Uterus (tissue), 2 donors: ENCODE results near the gene RNF14.

ENCODE experiments used
- POLR2A ChIP-seq, 2 donors: fragments of 450-650 bp; IDR thresholded peaks; one replicate each; pipeline ENCODE4 v1.6.1; 2016; ENCODE audit warnings: antibody characterized with exemption in 2 of 2, mild to moderate bottlenecking in 1 of 2, moderate library complexity in 1 of 2
- TF ChIP-seq, protein P1 (sequence below), 4 experiments: fragments of 200-600 bp in 2 of 4; fragments of 450-650 bp in 2 of 4; sonication (generic) in 2 of 4; IDR thresholded peaks; one replicate each; pipeline ENCODE4 v1.5.1; 2016 to 2019; ENCODE audit warnings: antibody characterized with exemption in 4 of 4, mild to moderate bottlenecking in 2 of 4, moderate library complexity in 1 of 4

DNA sequence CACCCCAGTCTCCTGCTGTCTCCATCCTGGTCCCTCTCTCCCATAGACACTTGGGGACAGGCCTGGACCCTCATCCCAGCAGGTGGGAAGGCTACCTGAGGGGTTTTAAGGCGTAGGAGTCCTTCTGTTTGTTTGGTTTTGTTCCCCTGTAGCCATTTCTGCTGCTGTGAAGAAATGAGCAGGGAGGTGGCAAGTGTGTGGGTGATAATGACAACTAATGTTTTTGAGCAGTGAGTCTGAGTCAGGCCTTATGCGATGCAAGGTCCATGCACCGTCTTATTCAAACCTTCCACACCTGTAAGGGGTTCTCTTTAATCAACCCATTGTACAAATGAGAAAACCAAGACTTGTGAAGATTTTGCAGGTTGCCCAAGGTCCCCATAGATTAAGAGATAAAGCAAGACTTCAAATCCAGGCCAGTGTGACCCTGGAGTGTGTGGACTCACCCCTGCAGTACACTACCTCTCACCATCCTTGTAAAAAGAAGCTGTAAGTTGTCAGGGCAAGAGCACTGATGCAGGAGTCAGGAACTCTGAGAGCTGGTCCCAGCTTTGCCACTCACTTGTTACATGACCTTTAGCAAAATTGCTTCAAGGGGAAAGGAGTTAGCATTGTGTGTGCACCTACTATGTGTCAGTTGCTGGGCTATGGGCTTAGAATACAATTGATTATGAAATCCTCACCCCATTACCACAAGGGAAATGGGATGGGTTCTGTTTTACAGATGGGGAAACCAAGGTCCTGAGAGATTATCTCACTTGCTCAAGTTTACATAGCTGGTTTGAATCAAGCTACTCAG is 18.5 kb upstream of the RNF14 start:
- TF ChIP-seq POLR2A (IDR thresholded peaks at IDR 0.05) = no peak
- TF ChIP-seq, protein P1, sequence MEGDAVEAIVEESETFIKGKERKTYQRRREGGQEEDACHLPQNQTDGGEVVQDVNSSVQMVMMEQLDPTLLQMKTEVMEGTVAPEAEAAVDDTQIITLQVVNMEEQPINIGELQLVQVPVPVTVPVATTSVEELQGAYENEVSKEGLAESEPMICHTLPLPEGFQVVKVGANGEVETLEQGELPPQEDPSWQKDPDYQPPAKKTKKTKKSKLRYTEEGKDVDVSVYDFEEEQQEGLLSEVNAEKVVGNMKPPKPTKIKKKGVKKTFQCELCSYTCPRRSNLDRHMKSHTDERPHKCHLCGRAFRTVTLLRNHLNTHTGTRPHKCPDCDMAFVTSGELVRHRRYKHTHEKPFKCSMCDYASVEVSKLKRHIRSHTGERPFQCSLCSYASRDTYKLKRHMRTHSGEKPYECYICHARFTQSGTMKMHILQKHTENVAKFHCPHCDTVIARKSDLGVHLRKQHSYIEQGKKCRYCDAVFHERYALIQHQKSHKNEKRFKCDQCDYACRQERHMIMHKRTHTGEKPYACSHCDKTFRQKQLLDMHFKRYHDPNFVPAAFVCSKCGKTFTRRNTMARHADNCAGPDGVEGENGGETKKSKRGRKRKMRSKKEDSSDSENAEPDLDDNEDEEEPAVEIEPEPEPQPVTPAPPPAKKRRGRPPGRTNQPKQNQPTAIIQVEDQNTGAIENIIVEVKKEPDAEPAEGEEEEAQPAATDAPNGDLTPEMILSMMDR (IDR thresholded peaks at IDR 0.05) = no peak
